GM12872 (cell line): ENCODE data around the gene USO1.

ENCODE experiments used
- CTCF ChIP-seq: IDR thresholded peaks from 3 replicates; pipeline ENCODE4 v1.5.1; 2011; ENCODE audit warnings: low read depth, mild to moderate bottlenecking, low read length, moderate library complexity; ENCODE audit not compliant: insufficient read depth

Gene USO1

GRCh38 chr4:75745721-75746199 is 21.4 kb downstream of the USO1 start:
- TF ChIP-seq CTCF: no peak

- no peak for TF ChIP-seq CTCF
Observed at GRCh38 chr4:75752637-75753036, 28.3 kb downstream of the USO1 start.

GRCh38 chr4:75769036-75769435 is 44.7 kb downstream of the USO1 start:
- no peak for TF ChIP-seq CTCF

- TF ChIP-seq CTCF: no peak
Observed at GRCh38 chr4:75771607-75772006, 47.2 kb downstream of the USO1 start.

GRCh38 chr4:75777589-75777988 is 53.2 kb downstream of the USO1 start:
- no peak for TF ChIP-seq CTCF

GRCh38 chr4:75779105-75779757 is 54.9 kb downstream of the USO1 start:
- TF ChIP-seq CTCF: no peak

GRCh38 chr4:75781305-75781704 is 56.9 kb downstream of the USO1 start:
- TF ChIP-seq CTCF: no peak
